Spinal cord (tissue), 10 donors: ENCODE results near the gene PCSK2. TPM values are rescaled to one million over a fixed set of nuclear protein-coding genes. Genes with fewer than 3 reads are reported as not detected.

Source experiments
- DNase-seq, 6 donors: peaks; one replicate each; pipeline versions ENCODE4 v3.0.0 to v3.0.0-alpha.2; 2013 to 2015; ENCODE audit warnings: low spot score in 6 of 6, low read depth in 4 of 6
- H3K27ac ChIP-seq: one replicate; pipeline ENCODE4 v1.5.1; 2013; ENCODE audit warnings: low read depth, low read length, control low read depth
- H3K27me3 ChIP-seq: one replicate; pipeline ENCODE4 v1.6.1; 2013; ENCODE audit warnings: low read length; ENCODE audit not compliant: control insufficient read depth, insufficient read depth
- H3K36me3 ChIP-seq: one replicate; pipeline ENCODE4 v1.6.1; 2013; ENCODE audit warnings: low read length; ENCODE audit not compliant: control insufficient read depth, insufficient read depth
- H3K4me1 ChIP-seq: one replicate; pipeline ENCODE4 v1.6.1; 2013; ENCODE audit warnings: low read length; ENCODE audit not compliant: control insufficient read depth, insufficient read depth
- H3K4me3 ChIP-seq: one replicate; pipeline ENCODE4 v1.5.1; 2013; ENCODE audit warnings: low read depth, low read length, control low read depth
- H3K9me3 ChIP-seq: one replicate; pipeline ENCODE4 v1.6.1; 2013; ENCODE audit warnings: low read length; ENCODE audit not compliant: control insufficient read depth, insufficient read depth
- WGBS: methylation state at CpG from one replicate; pipeline ENCODE4 v1.1.5; 2013; ENCODE audit warnings: missing lambda C conversion rate; ENCODE audit not compliant: insufficient coverage; 5-methylcytosine and 5-hydroxymethylcytosine counted together
- polyA plus RNA-seq, 2 donors: library from polyadenylated mRNA; unstranded; fragments of 120-200 nt; gene quantifications; one replicate each; pipeline ENCODE4 v1.2.1, GENCODE V29; 2013; ENCODE audit not compliant: insufficient read length in 2 of 2
- total RNA-seq, 2 donors: library from RNA; depleted of rRNA in 1 of 2; stranded (reverse); fragments of 120-200 nt in 1 of 2; fragments of >200 nt in 1 of 2; gene quantifications; one replicate each; pipeline versions ENCODE4 v1.2.3 to v1.2.4, GENCODE V29; 2013 to 2014
- donor health status: healthy.

PCSK2 gene
- total and polyA plus RNA-seq, 4 donors: 6.6 to 28.0 (median 23.6) TPM

DNA sequence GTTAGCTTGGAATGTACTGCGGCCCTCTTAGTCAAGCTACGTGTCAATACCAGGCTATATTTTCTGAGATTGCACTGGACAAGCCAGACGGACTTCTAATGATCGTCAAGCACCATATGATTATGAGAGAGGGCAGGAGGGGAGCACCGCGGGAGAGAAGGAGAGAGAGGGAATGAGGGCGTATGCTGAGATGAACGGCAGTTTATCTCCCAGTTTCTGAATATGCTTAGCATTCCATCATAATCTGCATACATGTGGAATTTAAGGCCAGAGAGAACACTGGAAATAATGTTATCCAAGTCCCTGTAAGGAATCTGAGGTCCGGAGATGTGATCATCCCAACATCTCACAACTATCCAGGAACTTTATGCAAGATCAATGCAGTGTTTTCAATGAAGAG is 244.1 kb downstream of the PCSK2 start:
- 96% methylated on average over 4 of the region's 9 CpGs for WGBS
- no peaks in the 10 kb centered on the region for H3K27me3 ChIP-seq
- peaks cover 6% of the 10 kb centered on the region for H3K4me1 ChIP-seq
- H3K36me3 ChIP-seq: peaks cover 10% of the 10 kb centered on the region
- no peak overlapping the region for H3K27ac ChIP-seq
- no peak overlapping the region for H3K4me3 ChIP-seq
- no peak for DNase-seq
- no peaks in the 10 kb centered on the region for H3K9me3 ChIP-seq

DNA sequence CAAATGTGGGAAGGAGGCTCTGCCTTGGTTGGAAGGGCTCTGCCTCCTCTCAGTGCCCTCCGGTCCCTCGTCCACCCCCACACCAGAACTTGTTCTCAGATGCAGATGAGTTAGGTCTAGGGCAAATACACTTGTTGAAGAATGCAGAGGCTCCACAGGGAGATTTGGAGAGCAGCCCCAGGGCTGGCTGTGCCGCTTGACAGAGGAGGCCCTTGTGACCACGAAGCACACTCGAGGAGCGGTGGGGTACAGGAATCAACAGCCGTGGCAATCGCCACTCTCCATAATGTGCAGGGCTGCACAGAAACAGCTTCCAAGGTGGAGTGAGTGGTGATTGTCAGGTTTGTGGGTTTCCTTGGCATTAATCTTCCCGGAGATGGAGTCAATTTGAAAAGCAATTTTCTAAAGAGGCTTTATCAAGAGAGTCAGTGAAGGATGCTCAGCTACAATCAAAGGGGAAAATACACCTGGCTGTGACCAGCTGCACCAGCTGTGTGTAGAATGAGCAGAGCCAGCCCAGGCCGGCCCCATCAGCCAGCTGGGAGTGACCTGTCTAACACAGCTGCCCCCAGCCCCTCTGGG is 244.9 kb downstream of the PCSK2 start:
- Histone ChIP-seq H3K4me1 (peaks cover 6% of the 10 kb centered on the region), H3K27ac (no peak overlapping the region), H3K36me3 (peaks cover 10% of the 10 kb centered on the region), H3K9me3 (no peaks in the 10 kb centered on the region), H3K27me3 (no peaks in the 10 kb centered on the region), H3K4me3 (no peak overlapping the region)
- DNase-seq: peak in 2 of 6 donors; percentile 11 to 51
- 68% methylated on average over 8 of the region's 10 CpGs for WGBS

DNA sequence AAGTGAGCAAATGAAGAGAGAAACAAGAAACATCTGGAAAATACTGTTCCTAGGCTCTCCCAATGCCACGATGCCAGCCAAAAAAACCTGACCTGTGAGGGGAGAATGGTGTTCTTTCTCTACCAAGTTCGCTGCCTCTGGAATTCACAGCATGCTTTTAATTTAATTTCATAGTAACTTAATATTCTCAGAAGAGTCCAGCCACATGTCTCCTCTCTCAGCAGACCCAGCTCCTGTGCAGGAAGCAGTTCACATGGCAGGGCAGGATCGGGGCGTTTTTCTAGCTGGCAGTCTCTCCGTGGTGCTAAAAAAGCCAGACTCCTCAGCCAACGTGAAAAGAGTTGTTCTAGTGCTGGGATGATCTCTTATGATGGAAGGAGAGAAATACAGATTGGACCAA is 246.8 kb downstream of the PCSK2 start:
- H3K27me3 ChIP-seq: no peaks in the 10 kb centered on the region
- peaks cover 6% of the 10 kb centered on the region for H3K4me1 ChIP-seq
- H3K36me3 ChIP-seq: peaks cover 4% of the 10 kb centered on the region
- 85% methylated on average over 4 of the region's 6 CpGs for WGBS
- DNase-seq: no peak
- H3K9me3 ChIP-seq: no peaks in the 10 kb centered on the region
- H3K27ac ChIP-seq: no peak overlapping the region
- no peak overlapping the region for H3K4me3 ChIP-seq

DNA sequence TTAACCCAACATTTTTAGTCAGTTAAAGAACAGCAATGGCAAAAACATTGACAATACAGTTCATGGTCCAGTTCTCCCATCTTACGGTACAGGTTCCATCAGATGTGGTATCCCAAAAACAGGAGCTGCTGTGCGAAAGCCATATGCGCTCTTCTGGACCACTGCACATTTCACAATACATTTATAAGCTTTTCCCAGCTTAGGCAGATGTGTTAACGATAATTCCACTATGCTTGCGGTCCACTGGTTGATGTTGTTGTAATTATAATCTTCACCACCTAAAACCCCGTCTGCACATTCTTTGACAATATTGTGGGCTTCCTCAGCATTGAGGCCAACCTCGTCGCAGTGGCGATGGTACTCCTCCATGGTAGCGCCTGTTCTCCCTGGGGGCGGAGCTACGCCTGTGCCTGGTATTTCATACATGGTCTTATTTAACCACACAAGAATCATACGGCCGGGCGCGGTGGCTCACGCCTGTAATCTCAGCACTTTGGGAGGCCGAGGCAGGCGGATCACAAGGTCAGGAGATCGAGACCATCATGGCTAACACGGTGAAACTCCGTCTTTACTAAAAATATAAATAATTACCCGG is 252.3 kb downstream of the PCSK2 start:
- Histone ChIP-seq H3K4me1 (no peaks in the 10 kb centered on the region), H3K9me3 (no peaks in the 10 kb centered on the region), H3K27ac (no peak overlapping the region), H3K4me3 (no peak overlapping the region), H3K36me3 (peaks cover 8% of the 10 kb centered on the region), H3K27me3 (no peaks in the 10 kb centered on the region)
- no peak for DNase-seq
- WGBS: 92% methylated on average over 17 of the region's 23 CpGs

DNA sequence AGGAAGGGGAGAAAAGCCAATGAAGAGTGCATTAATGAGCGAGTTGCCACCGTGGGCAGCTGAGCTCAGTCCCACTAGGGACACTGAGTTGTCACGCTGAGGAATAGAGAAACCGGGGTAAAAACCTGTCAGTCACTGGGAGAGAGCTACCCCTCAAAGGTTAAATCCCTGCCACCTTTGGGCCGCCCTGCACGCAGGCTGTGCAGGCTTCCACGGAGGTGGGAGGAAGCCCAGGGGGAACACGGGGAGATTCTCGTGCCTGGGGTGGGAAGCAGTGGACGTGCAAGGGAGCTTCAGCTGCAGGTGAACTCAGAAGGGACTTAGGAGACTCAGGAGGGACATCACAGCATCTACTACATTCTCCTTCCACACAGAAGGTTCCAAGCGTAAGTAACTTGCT is 253.9 kb downstream of the PCSK2 start:
- no peaks in the 10 kb centered on the region for H3K4me1 ChIP-seq
- WGBS: 93% methylated on average over 7 of the region's 11 CpGs
- H3K27ac ChIP-seq: no peak overlapping the region
- H3K4me3 ChIP-seq: no peak overlapping the region
- DNase-seq: no peak
- H3K27me3 ChIP-seq: no peaks in the 10 kb centered on the region
- peaks cover 8% of the 10 kb centered on the region for H3K36me3 ChIP-seq
- no peaks in the 10 kb centered on the region for H3K9me3 ChIP-seq

DNA sequence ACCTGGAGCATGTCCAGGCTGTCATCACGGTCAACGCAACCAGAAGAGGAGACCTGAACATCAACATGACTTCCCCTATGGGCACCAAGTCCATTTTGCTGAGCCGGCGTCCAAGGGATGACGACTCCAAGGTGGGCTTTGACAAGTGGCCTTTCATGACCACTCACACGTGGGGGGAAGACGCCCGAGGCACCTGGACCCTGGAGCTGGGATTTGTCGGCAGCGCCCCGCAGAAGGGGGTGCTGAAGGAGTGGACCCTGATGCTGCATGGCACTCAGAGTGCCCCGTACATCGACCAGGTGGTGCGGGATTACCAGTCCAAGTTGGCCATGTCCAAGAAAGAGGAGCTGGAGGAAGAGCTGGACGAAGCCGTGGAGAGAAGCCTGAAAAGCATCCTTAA is 254.8 kb downstream of the PCSK2 start:
- Histone ChIP-seq H3K4me1 (no peaks in the 10 kb centered on the region), H3K4me3 (no peak overlapping the region), H3K27me3 (no peaks in the 10 kb centered on the region), H3K27ac (no peak overlapping the region), H3K9me3 (no peaks in the 10 kb centered on the region), H3K36me3 (peaks cover 8% of the 10 kb centered on the region)
- WGBS: 95% methylated on average over 14 of the region's 16 CpGs
- DNase-seq: no peak

DNA sequence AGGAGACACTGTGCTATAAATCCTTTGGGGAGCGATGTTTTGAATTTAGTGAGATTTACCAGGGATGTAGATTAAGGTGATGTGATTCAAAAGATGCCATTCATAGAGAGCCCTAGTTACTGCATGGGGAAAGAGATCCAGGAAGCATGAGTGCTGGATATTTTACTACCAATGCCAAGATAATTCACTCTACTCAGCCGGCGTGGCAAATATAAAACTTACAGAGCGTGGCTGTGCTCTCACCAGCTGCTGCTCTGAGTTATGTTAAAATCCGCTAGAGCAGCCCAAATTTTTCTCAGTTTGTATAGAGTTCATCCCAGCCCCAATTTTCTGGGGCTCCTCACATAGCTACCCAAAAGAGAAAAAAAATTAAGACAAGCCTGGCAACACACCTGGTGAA is 255.7 kb downstream of the PCSK2 start:
- 52% methylated on average over 5 of the region's 5 CpGs for WGBS
- H3K36me3 ChIP-seq: peaks cover 8% of the 10 kb centered on the region
- H3K4me3 ChIP-seq: no peak overlapping the region
- no peaks in the 10 kb centered on the region for H3K9me3 ChIP-seq
- peak in 1 of 6 donors; percentile 67 for DNase-seq
- no peak overlapping the region for H3K27ac ChIP-seq
- no peaks in the 10 kb centered on the region for H3K4me1 ChIP-seq
- no peaks in the 10 kb centered on the region for H3K27me3 ChIP-seq

DNA sequence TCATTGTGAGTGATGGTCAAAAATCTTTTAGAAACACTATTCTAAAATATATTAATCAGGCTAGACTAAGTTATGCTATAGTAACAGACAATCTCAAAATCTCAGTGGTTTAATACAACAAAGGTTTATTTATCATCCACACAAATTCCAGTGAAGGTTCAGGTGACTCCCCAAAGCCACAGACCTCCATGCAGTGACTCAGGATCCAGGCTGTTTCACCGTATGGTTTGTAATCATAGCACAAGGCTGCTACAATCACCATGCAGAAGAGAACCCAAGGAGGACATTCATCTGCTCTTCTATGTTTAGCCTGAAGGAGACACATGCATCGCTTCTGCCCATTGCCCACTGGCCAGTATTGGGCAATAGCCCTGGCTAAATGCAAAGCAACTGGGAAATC is 258.2 kb downstream of the PCSK2 start:
- H3K27ac ChIP-seq: no peak overlapping the region
- 100% methylated on average over 1 of the region's 2 CpGs for WGBS
- no peak for DNase-seq
- no peaks in the 10 kb centered on the region for H3K27me3 ChIP-seq
- H3K9me3 ChIP-seq: no peaks in the 10 kb centered on the region
- no peak overlapping the region for H3K4me3 ChIP-seq
- no peaks in the 10 kb centered on the region for H3K4me1 ChIP-seq
- peaks cover 8% of the 10 kb centered on the region for H3K36me3 ChIP-seq

DNA sequence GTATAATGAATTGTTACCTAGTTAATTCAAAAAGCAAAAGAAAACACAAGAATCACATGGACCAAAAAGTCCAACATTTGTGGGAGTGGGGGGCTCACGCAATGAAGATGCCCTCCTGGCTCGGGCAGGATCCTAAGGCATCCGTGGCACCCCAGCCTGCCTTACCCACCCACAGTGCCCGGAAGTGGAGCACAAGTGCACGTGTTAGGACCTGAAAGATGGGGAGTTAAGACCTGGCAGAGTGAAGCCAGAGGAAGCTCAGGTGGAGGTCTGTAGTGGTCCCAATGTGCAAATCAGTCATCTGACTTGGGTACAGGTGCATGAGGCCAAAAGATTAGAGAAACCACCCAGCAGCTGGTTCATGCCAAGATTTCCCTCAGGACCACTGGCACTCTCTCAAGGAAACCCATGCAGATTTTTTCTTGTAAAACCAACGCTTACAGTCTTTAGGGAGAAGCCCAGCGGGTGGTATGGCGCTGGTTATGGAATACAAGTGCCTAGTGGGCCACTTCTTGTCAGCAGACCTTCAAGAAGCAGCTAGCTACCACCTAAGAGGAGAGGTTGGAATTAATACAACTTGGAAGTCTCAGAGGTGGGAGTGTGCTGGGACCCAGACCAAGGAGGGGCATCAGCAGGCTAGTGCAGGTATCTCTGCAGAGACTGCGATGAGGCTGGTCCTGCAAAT is 262.2 kb downstream of the PCSK2 start:
- no peaks in the 10 kb centered on the region for H3K36me3 ChIP-seq
- no peak overlapping the region for H3K4me3 ChIP-seq
- H3K4me1 ChIP-seq: no peaks in the 10 kb centered on the region
- H3K27ac ChIP-seq: no peak overlapping the region
- WGBS: 96% methylated on average over 6 of the region's 9 CpGs
- H3K27me3 ChIP-seq: no peaks in the 10 kb centered on the region
- H3K9me3 ChIP-seq: no peaks in the 10 kb centered on the region
- no peak for DNase-seq

DNA sequence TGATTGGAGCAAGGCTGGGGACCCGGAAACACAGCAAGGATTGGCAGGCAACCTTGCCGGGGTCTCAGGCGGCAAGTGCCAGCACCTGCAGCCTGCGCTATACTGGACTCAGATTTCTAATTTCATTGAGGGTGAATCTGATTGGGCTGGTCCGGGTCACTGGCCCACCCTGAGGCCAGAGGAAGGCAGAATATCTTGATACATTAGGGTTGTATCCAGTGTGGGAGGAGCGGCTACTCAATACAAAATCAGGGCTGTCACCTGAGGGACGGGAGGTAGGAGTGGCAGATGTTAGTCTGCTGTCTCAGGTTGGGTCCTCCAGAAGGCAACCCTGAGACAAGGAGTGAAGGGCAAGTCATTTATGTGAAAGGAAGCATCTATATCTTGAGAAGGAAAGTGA is 263.7 kb downstream of the PCSK2 start:
- Histone ChIP-seq H3K27ac (no peak overlapping the region), H3K4me3 (no peak overlapping the region), H3K36me3 (no peaks in the 10 kb centered on the region), H3K9me3 (no peaks in the 10 kb centered on the region), H3K4me1 (no peaks in the 10 kb centered on the region), H3K27me3 (no peaks in the 10 kb centered on the region)
- WGBS: 84% methylated on average over 7 of the region's 7 CpGs
- DNase-seq: no peak
